Astrocyte of the cerebellum (primary cell): ENCODE results near the gene CERT1.

Experiments used
- DNase-seq: peaks from one replicate; pipeline ENCODE4 v3.0.0-alpha.2; 2011; ENCODE audit warnings: low read depth
- H3K4me3 ChIP-seq: 2 replicates; pipeline ENCODE4 v1.5.1; 2011; ENCODE audit warnings: mild to moderate bottlenecking, low read depth, low read length, moderate library complexity
- in situ Hi-C: cut with HindIII; loops from 2 replicates; pipeline ENCODE4 v1.10.0; 2017; ENCODE audit warnings: low sequenced_read_pairs
- TF ChIP-seq, protein P1 (sequence below): IDR thresholded peaks from 2 replicates; pipeline ENCODE4 v1.5.1; 2012; ENCODE audit warnings: low read length, low read depth, moderate library complexity, mild to moderate bottlenecking; ENCODE audit errors: missing control alignments

CERT1 gene

DNA sequence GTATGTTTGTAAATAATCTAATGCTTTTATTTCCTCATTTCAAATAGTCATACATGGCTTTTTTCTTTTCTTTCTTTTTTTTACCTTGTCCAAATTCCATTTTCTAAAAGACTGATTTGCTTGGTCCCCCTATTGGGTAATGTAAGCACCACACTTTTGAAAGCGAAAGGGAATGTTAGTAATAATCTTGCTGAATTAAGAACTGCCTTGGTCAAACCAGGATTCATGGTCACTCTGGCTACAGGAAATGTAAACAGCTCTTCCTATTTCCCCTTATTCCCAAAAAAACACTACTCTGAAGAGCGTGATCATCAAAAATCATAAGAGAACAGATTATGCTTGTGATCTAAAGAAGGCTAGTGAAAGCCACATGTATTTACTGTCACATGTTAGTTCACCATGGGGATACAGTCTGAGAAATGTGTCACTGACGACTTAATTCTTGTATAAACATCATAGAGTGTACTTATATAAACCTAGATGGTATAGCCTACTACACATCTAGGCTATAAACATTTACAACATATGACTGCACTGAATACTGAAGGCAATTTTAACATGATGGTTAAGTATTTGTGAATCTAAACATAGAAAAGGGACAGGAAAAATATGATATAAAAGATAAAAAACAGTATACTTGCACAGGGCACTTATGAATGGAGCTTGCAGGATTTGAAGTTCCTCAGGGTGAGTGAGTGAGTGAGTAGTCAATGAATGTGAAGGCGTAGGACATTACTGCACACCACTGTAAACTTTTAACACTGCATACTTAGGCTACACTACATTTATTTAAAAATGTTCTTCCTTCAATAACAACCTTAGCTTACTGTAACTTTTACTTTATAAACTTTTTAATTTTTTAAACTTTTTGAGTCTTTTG lies 99.1 kb downstream of the CERT1 start:
- TF ChIP-seq, protein P1, sequence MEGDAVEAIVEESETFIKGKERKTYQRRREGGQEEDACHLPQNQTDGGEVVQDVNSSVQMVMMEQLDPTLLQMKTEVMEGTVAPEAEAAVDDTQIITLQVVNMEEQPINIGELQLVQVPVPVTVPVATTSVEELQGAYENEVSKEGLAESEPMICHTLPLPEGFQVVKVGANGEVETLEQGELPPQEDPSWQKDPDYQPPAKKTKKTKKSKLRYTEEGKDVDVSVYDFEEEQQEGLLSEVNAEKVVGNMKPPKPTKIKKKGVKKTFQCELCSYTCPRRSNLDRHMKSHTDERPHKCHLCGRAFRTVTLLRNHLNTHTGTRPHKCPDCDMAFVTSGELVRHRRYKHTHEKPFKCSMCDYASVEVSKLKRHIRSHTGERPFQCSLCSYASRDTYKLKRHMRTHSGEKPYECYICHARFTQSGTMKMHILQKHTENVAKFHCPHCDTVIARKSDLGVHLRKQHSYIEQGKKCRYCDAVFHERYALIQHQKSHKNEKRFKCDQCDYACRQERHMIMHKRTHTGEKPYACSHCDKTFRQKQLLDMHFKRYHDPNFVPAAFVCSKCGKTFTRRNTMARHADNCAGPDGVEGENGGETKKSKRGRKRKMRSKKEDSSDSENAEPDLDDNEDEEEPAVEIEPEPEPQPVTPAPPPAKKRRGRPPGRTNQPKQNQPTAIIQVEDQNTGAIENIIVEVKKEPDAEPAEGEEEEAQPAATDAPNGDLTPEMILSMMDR = peak; percentile 24
- H3K4me3 ChIP-seq = no peak overlapping the region
- peak; percentile 19 for DNase-seq
- in situ Hi-C loops = no loop called here

DNA sequence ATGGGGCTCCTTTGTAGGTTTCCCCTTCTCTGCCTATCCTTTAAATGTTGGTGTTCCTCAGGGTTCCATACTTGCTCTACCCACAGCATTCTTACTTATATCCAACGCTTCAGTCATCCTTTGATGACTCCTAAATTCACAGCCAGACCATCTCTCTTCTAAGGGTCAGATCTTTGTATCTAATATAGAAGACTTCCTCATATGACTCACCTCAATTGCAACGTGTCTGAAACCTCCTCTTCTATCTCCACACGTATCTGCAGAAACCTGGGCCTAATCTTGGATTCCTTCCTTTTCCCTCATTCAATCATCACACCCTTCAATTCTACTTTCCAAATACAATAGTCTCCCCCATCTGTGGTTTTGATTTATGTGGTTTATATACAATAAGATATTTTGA lies 106.1 kb downstream of the CERT1 start:
- DNase-seq = no peak
- in situ Hi-C loops = no loop called here
- TF ChIP-seq, protein P1 = no peak
- H3K4me3 ChIP-seq = no peak overlapping the region

DNA sequence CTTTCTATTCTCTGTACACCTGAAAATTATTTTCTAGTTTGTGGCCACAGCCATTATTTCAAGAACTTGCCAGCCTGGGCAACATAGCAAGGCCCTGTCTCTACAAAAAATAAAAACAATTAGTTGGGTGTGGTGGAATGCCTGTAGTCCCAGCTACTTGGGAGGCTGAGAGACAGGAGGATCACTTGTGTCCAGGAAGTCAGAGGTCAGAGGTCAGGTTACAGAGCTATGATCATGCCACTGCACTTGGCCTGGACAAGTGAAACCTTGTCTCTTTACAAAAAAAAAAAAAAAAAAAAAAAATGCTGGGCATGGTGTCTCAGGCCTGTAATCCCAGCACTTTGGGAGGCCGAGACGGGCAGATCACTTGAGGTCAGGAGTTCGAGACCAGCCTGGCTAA lies 116.2 kb downstream of the CERT1 start:
- in situ Hi-C loops = no loop called here
- no peak for DNase-seq
- TF ChIP-seq, protein P1 = no peak

DNA sequence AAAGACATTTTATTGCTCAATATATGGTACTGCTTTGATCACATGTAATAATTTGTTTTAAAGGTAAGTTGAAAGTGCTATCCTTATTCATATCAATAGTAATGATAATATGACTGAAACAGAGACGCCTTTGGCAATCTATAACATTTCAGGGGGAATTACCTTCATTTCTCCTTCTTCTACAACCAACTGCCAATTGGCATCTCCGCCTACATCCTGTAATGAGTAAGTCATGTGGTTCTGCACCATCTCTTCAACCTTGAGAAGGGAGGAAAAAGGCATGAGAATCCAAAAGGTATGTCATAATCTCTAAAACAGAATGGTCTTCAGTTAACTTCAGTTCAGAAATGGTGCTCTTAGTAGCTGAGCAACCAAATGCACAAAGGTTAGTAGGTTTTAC lies 122.0 kb downstream of the CERT1 start:
- no peak for DNase-seq
- no peak overlapping the region for H3K4me3 ChIP-seq
- in situ Hi-C loops = no loop called here
- TF ChIP-seq, protein P1 = no peak

More for the DNA sequence above, 116.2 kb downstream of the CERT1 start:
- no peak overlapping the region for H3K4me3 ChIP-seq

DNA sequence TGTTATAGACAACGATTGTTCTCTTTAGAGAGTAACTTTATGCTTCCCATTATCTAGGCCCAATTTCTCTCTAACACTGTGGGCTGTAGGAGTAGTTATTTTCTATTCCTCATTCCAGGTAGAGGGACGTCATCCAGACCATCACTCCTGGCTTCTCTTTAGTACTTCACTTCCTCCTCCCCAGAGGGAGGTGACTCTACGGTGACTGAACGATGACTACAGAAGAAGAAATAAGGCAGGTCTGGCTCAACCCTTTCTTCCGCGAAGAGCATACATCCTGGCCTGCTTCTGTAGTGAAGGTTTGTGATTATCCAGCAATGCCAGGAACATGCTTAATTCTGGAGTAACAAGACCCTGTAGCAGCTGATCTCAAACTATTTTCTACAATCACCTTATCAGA lies 123.6 kb downstream of the CERT1 start:
- in situ Hi-C loops = no loop called here
- TF ChIP-seq, protein P1 = no peak
- no peak for DNase-seq
- H3K4me3 ChIP-seq = no peak overlapping the region

DNA sequence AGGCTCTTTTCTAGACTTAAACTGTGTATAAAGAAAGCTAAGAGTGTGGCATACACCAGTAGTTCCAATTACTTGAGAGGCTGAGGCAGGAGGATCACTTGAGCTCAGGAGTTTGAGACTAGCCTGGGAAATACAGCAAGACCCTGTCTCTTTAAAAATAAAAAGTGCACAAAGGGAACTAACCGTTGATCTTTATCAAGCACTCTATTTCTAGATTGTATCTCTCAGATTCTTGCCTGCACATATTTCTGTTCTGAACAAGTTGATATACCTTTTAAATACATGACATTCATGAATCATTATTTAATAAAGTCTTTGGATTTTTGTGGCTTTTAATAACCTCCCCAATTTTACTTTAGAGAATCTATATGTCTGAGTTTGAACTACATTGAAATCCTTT lies 127.2 kb downstream of the CERT1 start:
- no peak overlapping the region for H3K4me3 ChIP-seq
- in situ Hi-C loops = no loop called here
- TF ChIP-seq, protein P1 = no peak
- DNase-seq = no peak
